ENCODE data around the gene SH2D3A. TPM values are rescaled to one million over a fixed set of nuclear protein-coding genes. Genes with fewer than 3 reads are reported as not detected.

The SH2D3A gene
- total RNA-seq, 2 donors from 2014 or later = 43.8 to 50.3 TPM

DNA sequence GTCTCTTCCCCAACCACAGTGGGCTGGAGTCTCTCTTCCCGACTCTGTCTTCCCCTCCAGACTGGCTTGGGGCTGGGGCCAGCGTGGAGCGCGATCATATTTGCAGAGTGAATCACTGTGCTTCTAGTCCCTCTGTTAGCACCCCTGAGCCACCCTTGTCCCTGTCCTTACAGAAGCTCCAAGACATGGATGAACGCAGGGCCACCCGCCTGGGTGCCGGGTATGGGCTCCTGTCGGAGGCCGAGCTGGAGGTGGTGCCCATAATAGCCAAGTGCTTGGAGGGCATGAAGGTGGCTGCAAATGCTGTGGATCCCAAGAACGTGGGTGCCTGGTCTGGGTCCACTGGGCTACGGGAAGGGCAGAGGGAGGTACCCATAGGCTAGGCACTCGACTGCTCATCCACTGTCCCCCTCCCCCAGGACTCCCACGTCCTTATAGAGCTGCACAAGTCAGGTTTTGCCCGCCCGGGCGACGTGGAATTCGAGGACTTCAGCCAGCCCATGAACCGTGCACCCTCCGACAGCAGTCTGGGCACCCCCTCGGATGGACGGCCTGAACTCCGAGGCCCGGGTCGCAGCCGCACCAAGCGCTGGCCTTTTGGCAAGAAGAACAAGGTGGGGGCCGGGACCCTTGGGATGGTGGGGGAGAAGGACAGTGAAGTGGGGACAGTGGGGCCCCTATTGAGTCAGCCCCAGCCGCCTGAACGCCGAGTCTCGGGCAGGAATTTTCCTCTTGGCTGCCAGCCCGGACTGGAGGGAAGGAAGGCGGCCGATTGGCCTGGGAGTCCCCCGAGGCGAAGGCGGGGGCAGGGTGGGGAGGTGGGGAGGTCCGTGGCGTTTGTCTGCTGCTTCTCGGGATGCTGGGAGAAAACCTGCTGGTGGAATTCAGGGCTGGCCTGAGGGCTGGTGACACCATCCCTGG is 22.6 kb downstream of the SH2D3A start:
- H3K9me3 ChIP-seq (ENCODE audit: control insufficient read depth, low read length, poor library complexity, severe bottlenecking) = no peaks in the 10 kb centered on the region
- H3K36me3 Mint-ChIP-seq (ENCODE audit: low read depth) = no peaks in the 10 kb centered on the region
- DNase-seq = no peak
- H3K27me3 Mint-ChIP-seq = no peaks in the 10 kb centered on the region
- no peak for ATAC-seq
- H3K27ac Mint-ChIP-seq = peak overlapping the region; percentile 74
- H3K4me3 Mint-ChIP-seq = no peak overlapping the region
- H3K4me1 Mint-ChIP-seq = peaks cover 20% of the 10 kb centered on the region

DNA sequence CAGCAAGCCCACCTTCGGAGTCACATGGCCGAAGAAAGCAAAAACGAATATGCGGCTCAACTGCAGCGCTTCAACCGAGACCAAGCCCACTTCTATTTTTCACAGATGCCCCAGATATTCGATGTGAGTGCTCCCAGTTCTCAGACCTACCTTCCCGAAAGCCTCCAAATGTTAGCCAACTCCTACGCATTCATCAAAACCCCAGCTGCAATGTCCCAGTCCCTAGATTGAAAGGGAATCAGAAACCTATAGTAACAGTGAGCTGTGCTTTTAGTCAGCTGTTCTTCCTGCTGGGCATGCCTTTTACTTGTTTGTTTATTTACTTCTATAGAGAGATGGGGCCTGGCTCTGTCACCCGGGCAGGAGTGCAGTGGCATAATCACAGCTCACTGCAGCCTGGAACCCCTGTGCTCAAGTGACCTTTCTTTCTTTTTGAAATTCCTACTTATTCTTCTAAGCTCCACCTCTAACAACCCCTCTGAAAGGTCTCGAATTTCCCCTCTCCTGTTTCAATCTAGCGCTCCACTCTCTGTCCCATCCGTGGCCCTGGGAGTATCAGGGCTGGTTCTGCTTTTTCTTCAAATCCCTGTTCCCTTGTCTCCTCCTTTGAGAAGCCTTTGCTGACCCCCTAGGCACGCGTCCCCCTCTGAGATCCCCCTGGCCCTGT is 23.4 kb downstream of the SH2D3A start:
- H3K27ac Mint-ChIP-seq = peak overlapping the region; percentile 74
- ATAC-seq (no peak), DNase-seq (no peak)
- H3K4me1 Mint-ChIP-seq = peaks cover 22% of the 10 kb centered on the region
- no peaks in the 10 kb centered on the region for H3K9me3 ChIP-seq (ENCODE audit: control insufficient read depth, low read length, poor library complexity, severe bottlenecking)
- no peaks in the 10 kb centered on the region for H3K36me3 Mint-ChIP-seq (ENCODE audit: low read depth)
- H3K4me3 Mint-ChIP-seq = no peak overlapping the region
- H3K27me3 Mint-ChIP-seq = no peaks in the 10 kb centered on the region

DNA sequence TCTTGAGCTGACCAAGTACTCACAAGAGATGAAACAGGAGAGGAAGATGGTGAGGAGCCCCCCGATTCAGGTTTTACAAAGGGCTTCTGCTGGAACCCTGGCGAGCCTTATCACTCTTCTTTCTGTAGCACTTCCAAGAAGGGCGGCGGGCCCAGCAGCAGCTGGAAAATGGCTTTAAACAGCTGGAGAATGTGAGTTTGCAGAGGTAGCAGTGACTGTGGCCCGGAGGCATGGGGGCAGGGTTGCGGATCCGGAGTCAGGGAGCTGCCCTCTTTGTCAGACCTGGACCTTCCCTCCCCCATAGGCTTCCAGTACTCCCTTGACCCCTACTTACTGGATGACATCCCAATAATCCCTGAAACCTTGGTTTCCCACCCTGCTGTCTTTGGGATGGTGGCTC is 24.2 kb downstream of the SH2D3A start:
- Mint-ChIP-seq H3K36me3 (ENCODE audit: low read depth) (no peaks in the 10 kb centered on the region), H3K27ac (no peak overlapping the region), H3K4me1 (peaks cover 30% of the 10 kb centered on the region), H3K4me3 (no peak overlapping the region), H3K27me3 (no peaks in the 10 kb centered on the region)
- H3K9me3 ChIP-seq (ENCODE audit: control insufficient read depth, low read length, poor library complexity, severe bottlenecking) = no peaks in the 10 kb centered on the region
- ATAC-seq (no peak), DNase-seq (no peak)

- H3K9me3 ChIP-seq (ENCODE audit: control insufficient read depth, low read length, poor library complexity, severe bottlenecking) = no peaks in the 10 kb centered on the region
- no peak for ATAC-seq
- Mint-ChIP-seq H3K4me3 (peak overlapping the region; percentile 96), H3K36me3 (ENCODE audit: low read depth) (no peaks in the 10 kb centered on the region), H3K27me3 (no peaks in the 10 kb centered on the region), H3K4me1 (peaks cover 43% of the 10 kb centered on the region), H3K27ac (no peak overlapping the region)
- DNase-seq = no peak
These were observed 26.5 kb downstream of the SH2D3A start for GRCh38 chr19:6740589-6741343.

- Mint-ChIP-seq H3K36me3 (ENCODE audit: low read depth) (no peaks in the 10 kb centered on the region), H3K4me3 (peak overlapping the region; percentile 96), H3K27me3 (no peaks in the 10 kb centered on the region), H3K27ac (peak overlapping the region; percentile 97), H3K4me1 (peaks cover 40% of the 10 kb centered on the region)
- peak in 2 of 3 donors; percentile 20 to 25 for DNase-seq
- H3K9me3 ChIP-seq (ENCODE audit: control insufficient read depth, low read length, poor library complexity, severe bottlenecking) = no peaks in the 10 kb centered on the region
- no peak for ATAC-seq
These were observed 27.2 kb downstream of the SH2D3A start for GRCh38 chr19:6739883-6740588.

- Mint-ChIP-seq H3K27me3 (no peaks in the 10 kb centered on the region), H3K4me1 (peaks cover 40% of the 10 kb centered on the region), H3K36me3 (ENCODE audit: low read depth) (no peaks in the 10 kb centered on the region), H3K4me3 (peak within 1 kb of the TSS; percentile 96), H3K27ac (peak within 1 kb of the TSS; percentile 97)
- no peaks in the 10 kb centered on the region for H3K9me3 ChIP-seq (ENCODE audit: control insufficient read depth, low read length, poor library complexity, severe bottlenecking)
- ATAC-seq = peak; percentile 6
- peak; percentile 73 to 86 (median 80) for DNase-seq
These were observed 27.8 kb downstream of the SH2D3A start, which contains the start of gene TRIP10 for GRCh38 chr19:6739390-6739882. Gene TRIP10, plus strand, starts transcription at chr19:6739680. Its CDS starts 82 bp downstream, at chr19:6739762.

GRCh38 chr19:6738787-6739389 is 28.3 kb downstream of the SH2D3A start:
- Mint-ChIP-seq H3K27me3 (no peaks in the 10 kb centered on the region), H3K27ac (peak overlapping the region; percentile 97), H3K36me3 (ENCODE audit: low read depth) (no peaks in the 10 kb centered on the region), H3K4me1 (peaks cover 35% of the 10 kb centered on the region), H3K4me3 (peak overlapping the region; percentile 96)
- no peaks in the 10 kb centered on the region for H3K9me3 ChIP-seq (ENCODE audit: control insufficient read depth, low read length, poor library complexity, severe bottlenecking)
- ATAC-seq (no peak), DNase-seq (no peak)

DNA sequence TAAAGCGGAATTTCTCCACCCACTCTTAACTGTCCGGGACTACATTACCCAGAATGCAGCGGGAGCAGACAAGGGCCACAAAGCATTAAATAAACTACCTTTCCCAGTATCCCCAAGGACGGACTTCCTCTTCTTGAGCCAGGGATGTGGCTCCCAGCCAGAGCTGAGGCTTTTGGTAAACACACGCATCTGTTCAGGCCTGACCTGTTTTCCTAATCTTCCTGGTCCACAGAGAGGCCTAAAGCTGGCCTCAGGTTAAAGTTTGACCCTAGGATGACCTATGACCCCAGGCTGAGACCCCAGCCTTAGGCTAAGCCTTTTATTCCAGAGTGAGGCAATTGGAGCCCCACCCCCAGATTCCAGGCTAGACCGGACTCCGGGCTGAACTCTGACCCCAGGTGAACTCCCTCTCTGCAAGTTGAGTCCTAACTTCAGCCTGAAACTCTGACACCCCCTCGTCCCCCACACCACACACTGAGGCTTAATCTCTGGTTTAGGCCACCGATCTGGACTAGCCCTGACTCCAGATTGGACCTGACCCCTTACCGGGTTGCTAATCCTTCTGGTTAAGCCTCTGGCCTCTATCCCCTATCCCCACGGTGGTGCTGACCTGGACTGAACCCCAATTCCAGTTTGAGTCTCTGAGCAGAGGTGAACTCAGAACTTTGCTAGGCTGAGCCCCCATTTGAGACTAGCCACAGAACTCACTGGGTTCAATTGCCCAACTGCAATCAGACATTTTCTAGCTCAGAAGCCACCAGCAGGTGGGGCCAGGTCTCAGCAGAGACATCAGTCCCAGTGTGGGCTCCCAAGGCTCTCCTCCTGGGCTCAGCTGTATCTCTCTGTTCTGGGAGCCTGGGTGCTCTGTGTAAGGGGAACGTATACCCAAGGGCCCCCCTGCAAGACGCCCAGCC is 29.1 kb downstream of the SH2D3A start:
- Mint-ChIP-seq H3K4me3 (peak overlapping the region; percentile 96), H3K36me3 (ENCODE audit: low read depth) (no peaks in the 10 kb centered on the region), H3K27me3 (no peaks in the 10 kb centered on the region), H3K27ac (peak overlapping the region; percentile 97), H3K4me1 (peaks cover 34% of the 10 kb centered on the region)
- DNase-seq (peak; percentile 47 to 62 (median 62)), ATAC-seq (peak; percentile 5)
- H3K9me3 ChIP-seq (ENCODE audit: control insufficient read depth, low read length, poor library complexity, severe bottlenecking) = no peaks in the 10 kb centered on the region

- Mint-ChIP-seq H3K27ac (peak within 1 kb of the TSS; percentile 97), H3K27me3 (no peaks in the 10 kb centered on the region), H3K4me3 (peak within 1 kb of the TSS; percentile 96), H3K36me3 (ENCODE audit: low read depth) (peaks cover 3% of the 10 kb centered on the region), H3K4me1 (peaks cover 36% of the 10 kb centered on the region)
- peak; percentile 84 for ATAC-seq
- peak; percentile 97 to 99 (median 98) for DNase-seq
- no peaks in the 10 kb centered on the region for H3K9me3 ChIP-seq (ENCODE audit: control insufficient read depth, low read length, poor library complexity, severe bottlenecking)
These were observed 29.9 kb downstream of the SH2D3A start, which contains the start of gene GPR108 for GRCh38 chr19:6737284-6737872. Gene GPR108, minus strand, starts transcription at chr19:6737580. Its CDS starts 4 bp downstream, at chr19:6737576.

- H3K4me3 Mint-ChIP-seq = peak overlapping the region; percentile 96
- DNase-seq (no peak), ATAC-seq (no peak)
- H3K27me3 Mint-ChIP-seq = no peaks in the 10 kb centered on the region
- no peaks in the 10 kb centered on the region for H3K9me3 ChIP-seq (ENCODE audit: control insufficient read depth, low read length, poor library complexity, severe bottlenecking)
- H3K27ac Mint-ChIP-seq = peak overlapping the region; percentile 97
- H3K36me3 Mint-ChIP-seq (ENCODE audit: low read depth) = peaks cover 6% of the 10 kb centered on the region
- peaks cover 38% of the 10 kb centered on the region for H3K4me1 Mint-ChIP-seq
These were observed 30.3 kb downstream of the SH2D3A start for GRCh38 chr19:6736917-6737283.
